Esophagus muscularis mucosa (tissue), 4 donors: ENCODE data around the gene SUPT3H. TPM values are rescaled to one million over a fixed set of nuclear protein-coding genes. Genes with fewer than 3 reads are reported as not detected.
"Not testable (repeated sequence)": the region's sequence is repeated elsewhere in the genome, so short reads cannot be mapped to it uniquely, and the experiment has no call there.

ENCODE experiments used
- DNase-seq: peaks from one replicate; pipeline ENCODE4 v3.0.0-alpha.2; 2017; ENCODE audit errors: extremely low spot score
- H3K27ac ChIP-seq, 4 donors: fragments of 200-600 bp; sonication (generic); replicated peaks in 1 of 4; 1 replicate in 3 of 4; 2 replicates in 1 of 4; pipeline ENCODE4 v1.5.1; 2016 to 2019; ENCODE audit warnings: mild to moderate bottlenecking in 1 of 4
- H3K27me3 ChIP-seq, 4 donors: fragments of 200-600 bp; sonication (generic); one replicate each; pipeline versions ENCODE4 v1.5.1 to v1.6.0; 2016 to 2019
- H3K36me3 ChIP-seq, 4 donors: fragments of 200-600 bp; sonication (generic); one replicate each; pipeline ENCODE4 v1.5.1; 2016 to 2019
- H3K4me1 ChIP-seq, 4 donors: fragments of 200-600 bp; sonication (generic); one replicate each; pipeline ENCODE4 v1.5.1; 2016 to 2019
- H3K4me3 ChIP-seq, 4 donors: fragments of 200-600 bp; sonication (generic); 1 replicate in 2 of 4; 2 replicates in 2 of 4; pipeline ENCODE4 v1.5.1; 2016 to 2019; ENCODE audit warnings: mild to moderate bottlenecking in 4 of 4, moderate library complexity in 1 of 4
- H3K9me3 ChIP-seq, 4 donors: fragments of 200-600 bp; sonication (generic); 1 replicate in 3 of 4; 2 replicates in 1 of 4; pipeline ENCODE4 v1.5.1; 2016 to 2019
- EP300 ChIP-seq: sonication (generic); formaldehyde crosslinking; IDR thresholded peaks from one replicate; pipeline ENCODE4 v1.6.1; 2017; ENCODE audit warnings: antibody characterized with exemption
- POLR2A ChIP-seq: fragments of 450-650 bp; IDR thresholded peaks from one replicate; pipeline ENCODE4 v1.6.1; 2017; ENCODE audit warnings: antibody characterized with exemption, moderate library complexity, mild to moderate bottlenecking, low read depth
- POLR2AphosphoS5 ChIP-seq, 2 donors: sonication (generic); formaldehyde crosslinking; IDR thresholded peaks; one replicate each; pipeline ENCODE4 v1.6.1; 2017; ENCODE audit warnings: antibody characterized with exemption in 2 of 2
- WGBS: methylation state at CpG from one replicate; pipeline ENCODE4 v1.1.5; 2018; 5-methylcytosine and 5-hydroxymethylcytosine counted together
- intact Hi-C: fragments of 100-400 bp; cut with DNase I; formaldehyde crosslinking; loops from one replicate; pipeline ENCODE4 v1.15.1; 2023
- total RNA-seq, 4 donors: library from RNA; depleted of rRNA; stranded (reverse); fragments of >200 nt; gene quantifications; one replicate each; pipeline versions ENCODE4 v1.1.0 to v1.2.1, GENCODE V29; 2016
- TF ChIP-seq, protein P1 (sequence below), 3 experiments: fragments of 200-600 bp in 2 of 3; fragments of 450-650 bp in 1 of 3; sonication (generic) in 2 of 3; IDR thresholded peaks; one replicate each; pipeline ENCODE4 v1.5.1; 2017 to 2019; ENCODE audit warnings: antibody characterized with exemption in 3 of 3, mild to moderate bottlenecking in 2 of 3, moderate library complexity in 1 of 3

The SUPT3H gene
- total RNA-seq, 4 donors from 2014 or later, result 5.1 to 13.3 (median 9.9) TPM

- no peaks in the 10 kb centered on the region for H3K9me3 ChIP-seq
- no peaks in the 10 kb centered on the region for H3K4me1 ChIP-seq
- no peaks in the 10 kb centered on the region for H3K36me3 ChIP-seq
- intact Hi-C loops, result no loop called here
- DNase-seq, result no peak
- H3K27me3 ChIP-seq, result no peaks in the 10 kb centered on the region
- TF ChIP-seq POLR2AphosphoS5 (IDR thresholded peaks at IDR 0.05) (no peak), POLR2A (no peak), EP300 (no peak)
- TF ChIP-seq, protein P1, sequence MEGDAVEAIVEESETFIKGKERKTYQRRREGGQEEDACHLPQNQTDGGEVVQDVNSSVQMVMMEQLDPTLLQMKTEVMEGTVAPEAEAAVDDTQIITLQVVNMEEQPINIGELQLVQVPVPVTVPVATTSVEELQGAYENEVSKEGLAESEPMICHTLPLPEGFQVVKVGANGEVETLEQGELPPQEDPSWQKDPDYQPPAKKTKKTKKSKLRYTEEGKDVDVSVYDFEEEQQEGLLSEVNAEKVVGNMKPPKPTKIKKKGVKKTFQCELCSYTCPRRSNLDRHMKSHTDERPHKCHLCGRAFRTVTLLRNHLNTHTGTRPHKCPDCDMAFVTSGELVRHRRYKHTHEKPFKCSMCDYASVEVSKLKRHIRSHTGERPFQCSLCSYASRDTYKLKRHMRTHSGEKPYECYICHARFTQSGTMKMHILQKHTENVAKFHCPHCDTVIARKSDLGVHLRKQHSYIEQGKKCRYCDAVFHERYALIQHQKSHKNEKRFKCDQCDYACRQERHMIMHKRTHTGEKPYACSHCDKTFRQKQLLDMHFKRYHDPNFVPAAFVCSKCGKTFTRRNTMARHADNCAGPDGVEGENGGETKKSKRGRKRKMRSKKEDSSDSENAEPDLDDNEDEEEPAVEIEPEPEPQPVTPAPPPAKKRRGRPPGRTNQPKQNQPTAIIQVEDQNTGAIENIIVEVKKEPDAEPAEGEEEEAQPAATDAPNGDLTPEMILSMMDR (IDR thresholded peaks at IDR 0.05), result no peak
- WGBS, result 79% methylated on average over 2 of the region's 2 CpGs
- no peak overlapping the region for H3K27ac ChIP-seq
- H3K4me3 ChIP-seq, result no peak overlapping the region
Measured at GRCh38 chr6:45156075-45156474, 221.7 kb downstream of the SUPT3H start.

DNA sequence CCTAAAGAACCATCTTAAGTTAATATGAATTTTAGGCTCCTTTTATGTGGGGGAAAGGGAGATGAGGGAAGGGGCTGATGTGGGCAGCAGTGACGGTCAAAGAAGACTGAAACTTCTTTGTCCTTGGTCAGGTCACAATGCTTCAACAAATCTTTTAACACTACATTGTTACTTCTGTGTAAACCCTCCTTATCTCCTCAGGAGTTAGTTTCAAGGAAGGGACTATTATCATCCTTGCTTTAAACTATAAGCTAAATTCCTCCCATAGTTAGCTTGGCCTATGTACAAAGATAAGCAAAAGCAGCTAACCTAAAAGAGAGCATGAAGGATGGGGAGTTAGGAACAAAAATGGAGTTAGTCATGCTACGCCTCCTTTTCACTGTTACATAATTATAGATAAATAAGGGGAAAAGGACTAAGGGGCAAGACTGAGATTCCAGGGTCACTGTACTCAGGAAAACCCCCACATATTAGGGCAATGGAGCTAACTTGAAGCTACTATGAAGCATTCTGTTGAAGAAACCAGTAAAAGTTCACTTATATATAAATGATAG, 222.3 kb downstream of the SUPT3H start:
- no peak overlapping the region for H3K4me3 ChIP-seq
- H3K36me3 ChIP-seq, result no peaks in the 10 kb centered on the region
- no peak for DNase-seq
- H3K9me3 ChIP-seq, result no peaks in the 10 kb centered on the region
- no peaks in the 10 kb centered on the region for H3K27me3 ChIP-seq
- no peaks in the 10 kb centered on the region for H3K4me1 ChIP-seq
- TF ChIP-seq, protein P1 (IDR thresholded peaks at IDR 0.05), result no peak
- TF ChIP-seq POLR2A (no peak), EP300 (no peak), POLR2AphosphoS5 (IDR thresholded peaks at IDR 0.05) (no peak)
- intact Hi-C loops, result no loop called here
- 97% methylated on average over 2 of the region's 2 CpGs for WGBS
- H3K27ac ChIP-seq, result no peak overlapping the region

- H3K36me3 ChIP-seq, result no peaks in the 10 kb centered on the region
- no peak for DNase-seq
- H3K4me3 ChIP-seq, result no peak overlapping the region
- no peaks in the 10 kb centered on the region for H3K4me1 ChIP-seq
- no peaks in the 10 kb centered on the region for H3K9me3 ChIP-seq
- 90% methylated on average over 3 of the region's 3 CpGs for whole genome bisulfite sequencing
- TF ChIP-seq EP300, result no peak
- no peak for TF ChIP-seq POLR2A
- TF ChIP-seq, protein P1 (IDR thresholded peaks at IDR 0.05), result no peak
- TF ChIP-seq POLR2AphosphoS5 (IDR thresholded peaks at IDR 0.05), result no peak
- intact Hi-C loops, result no loop called here
- no peaks in the 10 kb centered on the region for H3K27me3 ChIP-seq
- no peak overlapping the region for H3K27ac ChIP-seq
Measured at GRCh38 chr6:45154679-45155078, 223.1 kb downstream of the SUPT3H start.

DNA sequence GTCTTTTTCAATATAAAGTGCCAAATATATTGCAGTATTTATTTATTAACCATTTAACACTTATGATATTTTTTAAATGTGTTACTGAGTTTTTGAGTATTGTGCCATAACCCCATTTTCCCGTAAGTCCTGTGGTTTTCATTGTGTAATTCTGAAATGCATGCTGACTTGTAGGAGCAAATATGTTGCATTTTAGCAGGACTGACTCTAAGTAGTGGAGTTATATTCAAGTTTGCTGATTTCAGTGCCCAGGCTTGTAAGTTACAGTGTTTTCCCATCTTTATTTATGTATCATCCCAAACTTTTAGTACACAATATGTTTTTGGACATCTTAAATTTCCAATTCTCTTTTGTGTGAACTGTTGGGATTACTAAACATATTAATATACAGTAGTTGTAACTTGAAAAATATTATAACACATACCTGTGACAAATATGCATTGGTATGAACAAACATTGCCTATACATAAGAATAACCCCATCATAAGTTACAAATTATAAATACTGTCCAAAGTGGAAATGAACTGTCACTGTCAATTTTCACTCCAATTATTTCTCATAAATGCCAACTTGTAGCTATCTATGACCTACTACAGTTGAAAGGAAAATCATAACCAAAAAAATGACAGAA, 228.9 kb downstream of the SUPT3H start:
- Histone ChIP-seq H3K36me3 (no peaks in the 10 kb centered on the region), H3K27ac (no peak overlapping the region)
- no peak for TF ChIP-seq EP300
- TF ChIP-seq, protein P1 (IDR thresholded peaks at IDR 0.05), result no peak
- TF ChIP-seq POLR2AphosphoS5 (IDR thresholded peaks at IDR 0.05), result no peak
- TF ChIP-seq POLR2A, result no peak

GRCh38 chr6:45148278-45148677, 229.5 kb downstream of the SUPT3H start:
- WGBS, result 89% methylated on average over 1 of the region's 1 CpG
- Histone ChIP-seq H3K27ac (no peak overlapping the region), H3K27me3 (no peaks in the 10 kb centered on the region), H3K4me3 (no peak overlapping the region), H3K36me3 (no peaks in the 10 kb centered on the region), H3K4me1 (no peaks in the 10 kb centered on the region), H3K9me3 (peaks cover 0 to 20% (median 17%) of the 10 kb centered on the region in 4 donors)
- DNase-seq, result no peak
- intact Hi-C loops, result no loop called here
- TF ChIP-seq, protein P1 (IDR thresholded peaks at IDR 0.05), result no peak
- TF ChIP-seq EP300, result no peak

More for the DNA sequence above, 228.9 kb downstream of the SUPT3H start:
- Histone ChIP-seq H3K9me3 (peaks cover 0 to 16% (median 15%) of the 10 kb centered on the region in 4 donors), H3K4me1 (no peaks in the 10 kb centered on the region), H3K4me3 (no peak overlapping the region), H3K27me3 (no peaks in the 10 kb centered on the region)
- DNase-seq, result no peak
- WGBS, result 86% methylated on average over 1 of the region's 1 CpG
- intact Hi-C loops, result no loop called here

DNA sequence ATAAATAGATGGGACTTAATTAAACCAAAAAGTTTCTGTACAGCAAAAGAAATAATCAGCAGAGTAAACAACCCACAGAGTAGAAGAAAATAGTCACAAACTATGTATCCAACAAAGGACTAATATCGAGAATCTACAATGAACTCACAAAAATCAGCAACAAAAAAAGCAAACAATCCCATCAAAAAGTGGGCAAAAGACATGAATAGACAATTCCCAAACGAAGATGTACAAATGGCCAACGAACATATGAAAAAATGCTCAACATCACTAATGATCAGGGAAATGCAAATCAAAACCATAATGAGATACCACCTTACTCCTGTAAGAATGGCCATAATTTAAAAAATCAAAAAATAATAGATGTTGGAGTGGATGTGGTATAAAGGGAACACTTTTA, 232.1 kb downstream of the SUPT3H start:
- intact Hi-C loops, H3K36me3 ChIP-seq: not testable (repeated sequence)

More for the DNA sequence above, 232.1 kb downstream of the SUPT3H start:
- H3K9me3 ChIP-seq, result peaks cover 0 to 25% (median 20%) of the 10 kb centered on the region in 4 donors
- H3K4me1 ChIP-seq, H3K27ac ChIP-seq, DNase-seq, H3K4me3 ChIP-seq, H3K27me3 ChIP-seq: not testable (repeated sequence)
- 95% methylated on average over 3 of the region's 3 CpGs for WGBS
